Amygdala (tissue), 56 donors: Measurements from ENCODE around the gene PALLD.

ENCODE experiments used
- DNase-seq, 56 donors: peaks; one replicate each; lab custom pipeline; 2025; lab: John Stamatoyannopoulos, UW

PALLD gene

DNA sequence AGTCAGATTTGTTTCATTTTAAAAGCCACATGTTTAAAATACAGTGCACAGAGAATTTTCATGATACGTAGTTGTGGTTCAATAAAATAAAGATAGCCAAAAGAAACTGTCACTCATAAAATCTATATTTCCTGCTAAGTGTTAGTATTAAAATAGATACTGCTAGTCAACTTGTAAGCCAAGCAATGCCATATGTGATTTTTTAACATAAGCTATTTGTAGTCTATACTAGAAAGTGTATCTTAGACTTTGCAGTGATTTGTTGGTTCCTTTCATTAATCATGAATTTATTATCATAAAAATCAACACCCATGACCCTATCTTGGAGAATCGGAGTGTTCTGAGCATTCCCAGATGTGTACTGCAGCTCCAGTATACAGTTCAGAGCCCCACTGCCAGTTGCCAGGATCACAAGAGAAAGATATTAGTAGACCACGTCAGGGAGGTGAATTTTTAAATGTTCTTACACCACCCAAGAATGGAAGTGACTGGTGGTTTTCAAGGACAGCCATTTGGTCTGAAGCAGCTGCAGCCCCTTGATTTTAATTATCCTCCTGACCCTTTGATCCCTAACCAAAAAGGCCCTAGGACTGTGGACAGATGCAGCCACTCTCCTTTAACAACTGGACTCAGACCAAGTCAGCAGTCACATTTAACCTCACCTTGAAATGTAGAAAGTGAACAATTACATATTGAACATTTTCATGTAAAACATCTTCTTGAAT, 163.1 kb downstream of the PALLD start:
- DNase-seq, result no peak

DNA sequence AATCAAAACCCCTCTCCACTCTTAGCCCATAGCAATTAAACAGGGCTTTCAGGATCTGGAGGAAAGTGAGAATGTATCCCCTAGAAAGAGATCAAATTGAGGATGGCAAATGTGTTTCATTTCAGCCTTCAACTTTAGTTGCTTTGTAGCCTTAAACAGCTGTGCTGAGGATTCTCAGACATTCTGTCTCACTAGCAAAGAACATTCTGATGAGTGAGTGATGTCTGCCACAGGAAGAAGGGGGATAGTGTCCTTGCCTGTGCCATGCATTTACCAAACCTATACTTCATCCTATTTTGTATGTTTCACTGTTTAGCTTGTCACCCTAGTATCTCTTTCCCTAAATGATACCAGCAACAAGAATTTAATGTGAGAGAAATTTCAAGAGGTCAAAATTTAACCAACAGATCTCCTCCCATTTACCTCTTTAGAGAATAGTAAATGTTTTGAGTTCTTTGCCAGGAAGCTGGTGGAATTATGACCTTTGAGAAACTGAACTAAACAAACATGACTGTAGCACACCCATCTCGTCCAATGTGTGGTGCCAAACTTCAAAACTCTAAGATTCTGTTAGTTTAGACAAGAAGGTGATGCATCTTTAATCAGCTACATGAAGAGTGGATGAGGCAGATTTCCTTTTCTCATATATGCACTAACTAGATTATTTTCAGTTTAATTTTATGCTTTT, 165.6 kb downstream of the PALLD start:
- no peak for DNase-seq

DNA sequence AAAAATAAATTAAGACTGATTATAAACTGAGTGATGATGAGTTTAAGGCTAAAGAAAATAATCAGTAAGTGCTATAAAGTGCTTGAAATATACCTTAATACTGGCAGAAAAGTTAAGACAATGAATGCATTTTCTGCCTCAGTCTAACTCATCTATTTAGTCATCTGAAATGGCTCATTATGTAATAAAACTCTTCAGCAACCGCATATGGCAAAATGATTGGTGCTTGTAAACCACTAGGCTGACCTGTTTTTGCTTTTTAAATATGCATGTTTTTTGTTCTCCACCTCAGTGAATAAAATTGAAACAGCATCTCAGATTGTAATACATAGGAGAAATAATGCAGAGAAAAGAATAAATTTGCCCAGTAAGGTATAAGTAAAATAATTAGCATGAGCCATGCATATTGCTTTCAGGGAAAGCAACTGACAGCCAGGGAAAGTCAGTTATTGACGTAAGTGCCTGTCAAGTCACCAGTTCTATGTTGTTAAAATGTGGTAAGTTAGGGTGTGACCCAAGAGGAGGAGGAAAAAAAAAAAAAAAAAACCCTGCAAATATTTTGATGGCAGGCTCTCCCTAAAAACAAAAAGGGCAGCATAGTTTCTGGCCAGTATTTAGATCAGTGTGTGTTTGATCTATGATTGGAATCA, 167.5 kb downstream of the PALLD start:
- DNase-seq, result no peak

DNA sequence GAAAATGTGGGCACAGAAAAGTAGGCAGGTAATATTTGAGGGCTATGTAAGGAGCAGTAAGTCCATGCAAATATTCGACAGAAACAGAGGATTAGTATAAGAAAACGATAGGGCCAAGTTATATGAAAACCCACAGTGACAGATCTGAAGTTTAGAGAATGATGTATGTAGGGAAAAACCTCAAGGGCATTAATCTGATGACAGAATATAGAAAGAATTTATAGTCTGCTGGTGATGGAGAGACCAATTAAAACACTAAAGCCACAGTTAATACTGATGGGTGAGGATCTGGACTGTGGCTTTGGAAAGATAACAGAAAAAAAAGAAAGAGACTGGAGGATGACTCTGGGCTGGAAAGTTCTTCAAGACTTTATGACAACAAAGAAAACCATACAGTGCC, 169.7 kb downstream of the PALLD start:
- no peak for DNase-seq

DNA sequence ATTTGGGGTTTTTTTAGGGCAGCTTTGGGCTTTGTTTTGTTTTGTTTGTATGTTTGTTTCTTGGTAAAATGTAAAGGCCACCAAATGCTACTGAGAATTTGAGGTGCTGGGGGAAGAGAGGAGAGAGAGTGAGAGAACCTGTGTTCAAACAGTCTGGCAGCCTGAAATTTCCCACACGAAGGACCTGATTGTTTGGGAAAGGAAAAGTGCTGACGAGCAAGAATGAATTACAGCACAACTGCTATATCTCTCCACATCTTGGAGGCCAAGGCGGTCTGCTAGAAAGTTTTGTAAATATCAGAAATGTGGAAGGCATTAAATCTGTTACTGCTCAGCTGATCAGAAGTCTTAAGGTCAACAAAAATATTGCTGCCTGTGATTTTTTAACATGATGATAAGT, 170.5 kb downstream of the PALLD start:
- DNase-seq, result no peak

DNA sequence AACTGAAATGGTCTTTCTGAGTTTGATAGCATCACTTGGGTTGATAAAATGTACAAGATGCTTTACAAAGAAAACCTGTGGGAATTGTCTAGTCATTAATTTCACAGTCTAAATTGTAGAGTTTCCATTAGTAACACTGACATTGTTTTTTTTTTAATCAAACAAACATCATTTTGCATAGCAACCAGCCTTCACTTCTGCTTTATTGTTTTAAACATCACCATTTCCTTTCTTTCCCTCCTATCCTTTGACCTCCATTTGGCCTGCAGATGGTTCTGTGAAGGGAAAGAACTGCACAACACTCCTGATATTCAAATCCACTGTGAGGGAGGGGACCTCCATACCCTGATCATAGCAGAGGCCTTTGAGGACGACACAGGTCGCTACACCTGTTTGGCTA, 171.1 kb downstream of the PALLD start:
- no peak for DNase-seq

DNA sequence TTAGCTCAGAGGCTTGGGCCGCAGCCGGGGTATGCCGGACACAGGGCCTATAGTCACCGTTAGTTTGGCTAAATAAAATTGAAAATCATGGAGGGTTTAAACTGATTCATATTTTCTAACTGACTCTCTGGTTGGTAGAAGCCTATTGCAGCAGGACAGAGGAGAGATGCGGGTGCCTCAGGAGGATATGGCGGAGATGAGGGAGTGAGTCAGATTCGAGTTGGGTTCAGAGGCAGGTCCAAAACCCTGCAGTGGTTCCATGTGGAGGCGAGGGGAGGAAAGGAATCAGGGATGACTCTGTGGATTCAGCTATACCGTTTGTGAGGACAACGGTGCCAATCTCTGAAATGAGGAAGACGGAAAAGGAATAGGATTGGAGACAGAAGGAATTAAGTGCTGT, 176.6 kb downstream of the PALLD start:
- DNase-seq, result no peak

DNA sequence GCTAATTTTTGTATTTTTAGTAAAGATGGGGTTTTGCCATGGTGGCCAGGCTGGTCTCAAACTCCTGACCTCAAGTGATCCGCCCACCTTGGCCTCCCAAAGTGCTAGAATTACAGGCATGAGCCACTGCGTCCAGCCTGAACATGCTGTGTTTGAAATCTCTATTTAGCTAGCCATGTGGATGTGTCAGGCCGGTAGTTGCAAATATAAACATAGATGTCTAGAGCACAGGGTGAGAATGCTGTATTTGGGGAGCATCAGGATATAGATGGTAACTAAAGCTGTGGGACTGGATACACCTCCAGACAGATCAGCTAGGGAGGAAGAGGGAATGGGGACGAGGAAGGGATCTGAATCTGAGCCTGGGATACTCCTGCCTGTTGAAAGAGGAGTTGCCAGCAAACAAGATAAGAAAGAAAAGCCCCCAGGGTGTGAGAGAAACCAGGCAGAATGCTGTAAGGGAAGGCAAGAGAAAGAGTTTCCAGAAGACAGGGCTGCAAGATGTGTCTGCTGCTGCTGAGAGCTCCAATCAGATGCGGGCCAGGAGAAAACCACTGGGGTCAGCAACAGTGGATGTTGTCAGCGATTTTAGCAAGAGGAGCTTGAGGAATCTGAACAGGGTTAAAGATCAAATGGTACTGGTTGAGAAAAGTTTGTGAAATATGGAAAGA, 177.4 kb downstream of the PALLD start:
- no peak for DNase-seq

DNA sequence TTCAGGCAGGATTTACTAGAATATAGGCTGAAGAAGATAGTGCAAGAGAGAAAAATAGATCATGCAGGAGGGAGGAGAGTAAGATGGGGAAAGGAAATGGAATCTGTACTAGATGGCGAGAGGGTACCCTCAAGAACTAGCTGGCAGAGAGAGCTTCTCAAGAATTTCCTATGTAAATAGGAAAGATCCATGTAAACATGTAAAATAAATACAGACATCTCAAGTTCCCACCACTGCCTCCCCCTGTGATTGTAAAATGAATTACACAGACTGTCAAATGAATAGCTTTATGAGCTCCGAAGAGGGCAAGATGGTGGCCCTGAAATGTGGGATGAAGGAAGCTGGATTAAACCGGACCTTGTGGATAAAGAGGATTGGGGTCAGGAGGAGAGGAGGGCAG, 178.0 kb downstream of the PALLD start:
- no peak for DNase-seq

DNA sequence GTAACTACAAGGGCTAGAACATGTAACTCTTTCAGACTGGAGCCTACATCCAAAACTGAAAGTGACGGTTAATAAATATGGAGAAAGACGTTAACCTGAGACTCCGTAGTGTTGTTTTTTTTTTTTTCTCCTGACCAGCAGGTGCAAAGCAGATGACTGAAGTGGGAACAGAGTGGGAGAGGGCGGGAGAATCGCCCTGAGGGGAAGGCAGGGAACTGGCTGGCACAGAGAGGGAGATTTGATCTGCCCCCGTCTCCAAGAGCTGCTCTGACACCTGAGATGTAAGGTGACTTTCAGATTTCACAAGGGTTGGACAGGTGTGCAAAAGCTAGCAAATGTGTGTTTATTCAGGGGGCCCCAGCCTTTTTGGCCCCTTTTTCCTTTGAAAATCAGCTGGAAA, 180.2 kb downstream of the PALLD start:
- no peak for DNase-seq

DNA sequence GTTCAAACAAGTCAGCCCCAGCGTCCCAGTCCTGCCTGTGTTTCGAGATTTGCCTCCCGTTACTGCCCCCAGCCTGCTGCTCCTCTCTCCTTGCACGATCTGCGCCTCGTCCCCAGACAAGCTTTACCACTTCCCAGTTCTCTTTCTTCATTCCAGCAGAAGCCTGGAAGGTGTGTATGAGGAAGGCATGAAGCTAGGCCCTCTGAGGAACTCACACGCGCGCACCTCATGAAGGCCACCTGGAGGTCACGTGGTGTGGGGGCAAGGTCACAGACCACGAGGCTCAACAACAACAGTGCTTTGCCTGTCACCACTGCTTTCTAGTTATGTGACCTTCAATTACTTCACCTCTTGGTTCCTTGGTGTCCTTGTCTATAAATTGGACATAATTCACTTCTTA, 181.0 kb downstream of the PALLD start:
- no peak for DNase-seq

DNA sequence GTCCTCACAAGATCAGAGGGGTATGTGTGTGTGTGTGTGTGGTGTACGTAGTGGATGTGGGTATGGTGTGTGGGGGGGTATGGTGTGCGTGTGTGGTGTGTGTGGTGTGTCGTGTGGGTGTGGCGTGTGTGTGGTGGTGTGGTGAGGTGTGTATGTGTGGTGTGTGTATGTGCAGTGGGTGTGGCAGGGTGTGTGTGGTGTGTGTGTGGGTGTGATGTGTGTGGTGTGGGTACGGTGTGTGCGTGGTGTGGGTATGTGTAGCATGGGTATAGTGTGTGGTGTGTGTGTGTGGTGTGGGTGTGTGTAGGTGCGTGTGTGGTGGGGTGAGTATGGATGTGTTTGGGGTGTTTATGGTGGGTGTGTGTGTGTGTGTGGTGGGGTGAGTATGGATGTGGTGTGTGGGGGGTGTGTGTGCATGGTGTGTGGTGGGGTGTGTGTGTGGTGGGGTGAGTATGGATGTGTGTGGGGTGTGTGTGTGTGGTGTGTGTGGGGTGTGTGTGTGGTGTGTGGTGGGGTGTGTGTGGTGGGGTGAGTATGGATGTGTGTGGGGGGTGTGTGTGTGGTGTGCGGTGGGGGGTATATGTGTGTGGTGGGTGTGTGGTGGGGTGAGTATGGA, 182.0 kb downstream of the PALLD start:
- no peak for DNase-seq

DNA sequence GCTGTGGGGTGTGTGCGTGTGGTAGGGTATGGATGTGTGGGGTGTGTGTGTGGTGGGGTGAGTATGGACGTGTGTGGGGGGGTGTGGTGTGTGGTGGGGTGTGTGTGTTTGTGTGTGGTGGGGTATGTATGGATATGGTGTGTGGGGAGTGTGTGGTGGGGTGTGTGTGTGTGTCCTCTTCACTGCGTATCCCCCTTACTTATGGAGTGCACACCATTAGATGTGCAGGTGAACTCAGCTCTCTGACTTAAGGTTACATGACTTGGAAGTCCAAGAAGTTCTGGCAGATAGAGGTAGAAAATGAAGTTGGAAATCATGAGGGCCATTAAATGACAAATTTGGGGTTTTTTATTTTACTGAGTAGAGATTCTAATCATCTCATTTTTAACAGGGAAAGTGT, 182.5 kb downstream of the PALLD start:
- no peak for DNase-seq

DNA sequence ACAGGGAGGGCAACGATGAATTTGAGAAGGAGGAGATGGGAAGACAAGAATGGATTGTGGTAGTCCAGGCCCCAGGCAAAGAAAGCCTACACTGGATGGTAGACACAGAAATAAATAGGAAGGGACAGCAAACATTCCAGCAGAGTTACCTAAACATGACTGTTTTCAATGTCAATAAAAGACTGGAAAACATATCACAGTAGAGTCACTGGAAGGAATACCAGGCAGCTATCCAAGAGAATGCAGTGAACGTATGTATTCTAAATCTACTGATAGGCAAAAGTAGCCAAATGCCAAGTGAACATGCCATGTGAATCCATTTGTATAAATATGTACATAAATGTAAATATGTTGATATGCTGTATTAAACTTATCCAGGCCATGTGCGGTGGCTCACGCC, 183.0 kb downstream of the PALLD start:
- DNase-seq, result no peak

DNA sequence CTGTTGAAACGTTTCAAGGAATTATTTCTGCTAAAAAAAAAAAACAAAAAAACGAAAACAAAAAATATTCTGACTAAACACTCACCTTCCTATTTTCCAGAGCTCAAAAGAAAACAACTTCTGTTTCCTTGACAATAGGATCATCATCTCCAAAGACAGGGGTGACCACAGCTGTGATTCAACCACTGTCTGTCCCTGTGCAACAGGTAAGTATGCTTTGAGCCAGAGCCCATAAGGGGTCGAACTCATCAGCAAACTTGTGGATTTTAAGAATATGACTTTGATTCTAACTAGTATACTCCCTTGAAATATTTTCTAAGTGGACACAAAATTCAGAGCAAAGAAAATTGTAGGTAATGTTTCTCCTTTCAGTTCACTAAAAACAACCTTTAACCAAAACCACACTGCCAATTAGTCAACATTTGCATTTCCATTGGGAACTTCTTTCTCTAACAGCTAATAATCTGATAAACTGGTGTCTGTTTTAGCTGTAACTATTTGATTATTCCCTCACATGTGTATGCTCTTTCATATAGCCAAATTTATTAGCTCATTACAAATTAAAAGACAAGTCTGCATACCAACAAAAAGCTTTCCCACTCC, 186.1 kb downstream of the PALLD start:
- DNase-seq, result no peak

DNA sequence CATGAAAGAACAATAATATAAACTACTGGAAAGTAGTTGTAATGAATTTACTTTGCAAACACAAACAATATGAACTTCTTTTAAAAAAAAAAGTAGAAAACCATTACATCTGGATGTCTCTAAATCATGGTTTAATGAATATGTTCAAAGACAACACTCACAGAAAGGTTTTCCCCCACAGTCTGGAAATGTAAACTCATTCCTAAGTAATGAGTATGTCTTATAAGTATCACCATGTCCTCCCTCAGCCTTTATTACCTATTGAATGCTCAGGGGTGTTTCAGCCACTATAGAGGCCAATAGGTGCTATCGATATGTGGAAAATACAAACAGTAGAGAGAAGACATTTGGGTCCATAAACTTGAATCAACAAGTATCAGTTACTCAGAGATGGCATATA, 186.7 kb downstream of the PALLD start:
- DNase-seq, result no peak

DNA sequence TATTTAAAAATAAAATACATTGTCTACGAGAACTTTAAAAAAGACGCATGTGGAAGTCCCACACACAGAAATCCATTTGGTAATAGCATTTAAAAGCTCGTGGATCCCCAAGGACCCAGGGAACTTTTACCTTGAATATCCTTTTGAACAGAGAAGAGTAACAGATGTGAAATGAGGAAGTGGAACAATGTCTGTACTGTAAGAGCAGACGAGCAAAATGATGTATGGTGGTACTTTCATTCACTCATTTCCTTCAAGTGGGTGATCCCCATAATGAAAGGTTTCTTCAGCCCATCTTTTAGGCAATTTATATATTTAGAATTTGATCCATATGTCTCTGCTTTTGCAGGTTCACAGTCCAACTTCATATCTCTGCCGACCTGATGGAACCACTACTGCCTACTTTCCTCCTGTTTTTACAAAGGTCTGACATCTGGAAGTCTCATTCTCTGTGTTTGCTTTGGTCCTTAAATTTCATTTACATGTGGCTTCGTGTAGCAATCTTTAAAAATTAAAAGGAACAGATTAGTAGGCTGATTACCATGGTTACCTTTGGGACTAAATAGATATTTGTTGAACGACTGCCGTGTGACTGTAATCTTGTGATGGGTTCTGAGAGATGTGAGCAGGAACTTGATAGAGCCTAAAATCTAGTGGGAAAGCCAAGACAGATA, 188.4 kb downstream of the PALLD start:
- DNase-seq, result no peak

DNA sequence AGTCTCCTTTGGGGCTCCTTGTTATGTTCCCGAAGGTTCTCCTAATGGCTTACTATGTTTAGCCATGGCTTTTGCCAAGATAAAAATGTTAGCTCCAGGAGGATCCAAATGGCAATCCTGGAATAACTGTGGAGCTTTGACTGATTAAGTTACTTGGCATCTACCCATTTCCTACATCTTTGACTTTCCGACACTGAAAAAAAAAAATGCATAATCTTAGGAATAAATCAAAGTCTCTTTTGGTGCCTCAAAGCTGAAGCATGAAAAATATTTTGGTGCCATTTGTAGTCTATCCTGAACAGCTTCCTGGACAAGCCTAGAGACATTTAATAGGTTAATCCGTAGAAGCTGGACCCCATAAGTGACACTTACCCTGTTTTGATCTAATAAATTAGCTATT, 191.7 kb downstream of the PALLD start:
- DNase-seq, result no peak

DNA sequence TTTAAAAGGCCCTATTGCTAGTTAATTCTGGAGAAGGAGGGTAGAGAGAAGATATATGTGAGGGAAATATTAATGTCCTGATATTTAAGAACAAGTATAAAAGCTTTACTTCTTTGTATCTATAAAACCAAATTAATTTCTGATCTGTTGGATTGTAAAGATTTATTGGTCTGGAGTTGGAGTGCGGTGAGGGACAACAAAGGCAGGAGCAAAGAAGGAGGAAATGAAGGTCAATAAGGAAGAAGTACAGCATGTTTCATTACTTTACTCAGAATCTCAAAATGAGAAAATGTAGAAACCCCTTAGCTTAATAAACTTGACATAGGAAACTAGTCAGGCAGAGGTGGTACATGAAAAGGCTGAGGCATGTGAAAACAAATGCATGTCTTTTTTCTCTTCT, 192.9 kb downstream of the PALLD start:
- DNase-seq, result no peak

DNA sequence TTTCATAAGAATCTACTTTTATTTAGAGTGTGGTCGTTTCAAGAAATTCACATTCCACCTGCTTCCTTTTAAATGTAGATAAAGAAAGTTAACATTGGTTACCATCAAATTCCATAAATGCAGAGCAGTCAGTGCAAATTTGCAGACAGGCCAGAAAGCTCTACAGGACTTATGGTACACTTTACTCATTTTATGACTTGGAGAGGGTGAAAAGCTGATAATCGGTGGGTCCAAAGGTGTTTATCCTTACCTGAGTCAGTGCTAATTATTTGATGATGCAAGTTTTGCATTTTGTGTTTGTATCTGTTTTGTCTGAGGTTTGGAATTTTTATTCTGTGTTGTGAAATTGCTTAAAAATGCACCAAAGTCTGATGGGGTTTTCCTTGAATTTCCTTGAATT, 193.3 kb downstream of the PALLD start:
- no peak for DNase-seq
